WERI-Rb-1 (cell line): Measurements from ENCODE around the gene DNAH2.

Experiments
- DNase-seq: peaks from one replicate; pipeline ENCODE4 v3.0.0-alpha.2; 2020
- H3K27ac ChIP-seq: fragments of 250-450 bp; sonication (Bioruptor Pico); 2 replicates; pipeline ENCODE4 v1.5.1; 2020; ENCODE audit warnings: mild to moderate bottlenecking, moderate library complexity
- H3K27me3 ChIP-seq: fragments of 250-450 bp; sonication (Bioruptor Pico); 2 replicates; pipeline ENCODE4 v1.5.1; 2021; ENCODE audit warnings: mild to moderate bottlenecking, low read depth, moderate library complexity; ENCODE audit not compliant: insufficient read depth, severe bottlenecking
- H3K36me3 ChIP-seq: fragments of 250-450 bp; sonication (Bioruptor Pico); 2 replicates; pipeline ENCODE4 v1.5.1; 2020; ENCODE audit warnings: mild to moderate bottlenecking, moderate library complexity
- H3K4me3 ChIP-seq: 2 replicates; pipeline ENCODE4 v1.5.1; 2011; ENCODE audit warnings: low read depth, mild to moderate bottlenecking, control low read depth, low read length
- H3K9me3 ChIP-seq: fragments of 250-450 bp; sonication (Bioruptor Pico); 2 replicates; pipeline ENCODE4 v1.5.1; 2021; ENCODE audit warnings: mild to moderate bottlenecking, moderate library complexity; ENCODE audit not compliant: severe bottlenecking
- TF ChIP-seq, protein P1 (sequence below): IDR thresholded peaks from 2 replicates; pipeline ENCODE4 v1.5.1; 2011; ENCODE audit warnings: low read depth, mild to moderate bottlenecking, control low read depth, inconsistent platforms, low read length

The DNAH2 gene

DNA sequence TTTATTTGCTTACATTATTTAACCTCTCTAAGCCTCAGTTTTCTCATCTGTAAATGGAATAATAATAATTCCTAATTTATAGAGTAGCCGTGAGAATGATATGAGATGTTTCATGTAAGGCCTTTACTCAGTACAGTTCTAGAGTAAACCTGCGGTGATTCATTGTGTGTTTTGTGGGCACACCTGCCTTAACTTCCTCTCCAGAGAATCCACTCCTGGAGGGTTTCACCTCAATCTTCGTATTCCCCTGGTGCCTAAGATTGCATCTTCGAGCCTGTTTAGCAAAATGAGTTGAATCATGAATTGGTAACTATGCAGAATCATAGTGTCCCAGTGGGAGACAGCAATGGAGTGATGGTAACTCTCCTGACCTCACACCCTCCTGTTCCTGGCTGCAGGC, 52.3 kb downstream of the DNAH2 start:
- H3K27me3 ChIP-seq = no peaks in the 10 kb centered on the region
- H3K9me3 ChIP-seq = no peaks in the 10 kb centered on the region
- no peaks in the 10 kb centered on the region for H3K36me3 ChIP-seq
- no peak overlapping the region for H3K27ac ChIP-seq
- TF ChIP-seq, protein P1, sequence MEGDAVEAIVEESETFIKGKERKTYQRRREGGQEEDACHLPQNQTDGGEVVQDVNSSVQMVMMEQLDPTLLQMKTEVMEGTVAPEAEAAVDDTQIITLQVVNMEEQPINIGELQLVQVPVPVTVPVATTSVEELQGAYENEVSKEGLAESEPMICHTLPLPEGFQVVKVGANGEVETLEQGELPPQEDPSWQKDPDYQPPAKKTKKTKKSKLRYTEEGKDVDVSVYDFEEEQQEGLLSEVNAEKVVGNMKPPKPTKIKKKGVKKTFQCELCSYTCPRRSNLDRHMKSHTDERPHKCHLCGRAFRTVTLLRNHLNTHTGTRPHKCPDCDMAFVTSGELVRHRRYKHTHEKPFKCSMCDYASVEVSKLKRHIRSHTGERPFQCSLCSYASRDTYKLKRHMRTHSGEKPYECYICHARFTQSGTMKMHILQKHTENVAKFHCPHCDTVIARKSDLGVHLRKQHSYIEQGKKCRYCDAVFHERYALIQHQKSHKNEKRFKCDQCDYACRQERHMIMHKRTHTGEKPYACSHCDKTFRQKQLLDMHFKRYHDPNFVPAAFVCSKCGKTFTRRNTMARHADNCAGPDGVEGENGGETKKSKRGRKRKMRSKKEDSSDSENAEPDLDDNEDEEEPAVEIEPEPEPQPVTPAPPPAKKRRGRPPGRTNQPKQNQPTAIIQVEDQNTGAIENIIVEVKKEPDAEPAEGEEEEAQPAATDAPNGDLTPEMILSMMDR = no peak
- DNase-seq = no peak
- no peak overlapping the region for H3K4me3 ChIP-seq

DNA sequence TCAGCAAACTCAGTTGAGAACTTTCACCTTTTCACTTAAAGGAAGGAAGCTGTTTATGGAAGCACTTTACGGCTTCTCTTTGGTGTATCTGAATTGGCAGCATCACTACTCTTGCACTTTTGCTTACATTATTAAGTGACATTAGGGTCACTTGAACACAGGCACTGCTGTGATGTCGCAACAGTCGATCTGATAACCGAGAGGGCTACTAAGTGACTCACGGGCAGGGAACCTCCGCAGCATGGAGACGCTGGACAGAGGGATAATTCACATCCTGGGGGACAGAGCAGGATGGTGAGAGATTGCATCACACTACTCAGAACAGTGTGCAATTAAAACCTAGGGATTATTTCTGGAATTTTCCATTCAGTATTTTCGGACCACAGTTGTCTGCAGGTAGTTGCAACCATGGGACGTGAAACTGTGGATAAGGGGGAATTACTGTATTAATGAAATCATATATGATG, 56.5 kb downstream of the DNAH2 start:
- no peak overlapping the region for H3K4me3 ChIP-seq
- H3K9me3 ChIP-seq = no peaks in the 10 kb centered on the region
- no peaks in the 10 kb centered on the region for H3K27me3 ChIP-seq
- DNase-seq = no peak
- H3K36me3 ChIP-seq = no peaks in the 10 kb centered on the region
- no peak overlapping the region for H3K27ac ChIP-seq
- TF ChIP-seq, protein P1 = no peak

DNA sequence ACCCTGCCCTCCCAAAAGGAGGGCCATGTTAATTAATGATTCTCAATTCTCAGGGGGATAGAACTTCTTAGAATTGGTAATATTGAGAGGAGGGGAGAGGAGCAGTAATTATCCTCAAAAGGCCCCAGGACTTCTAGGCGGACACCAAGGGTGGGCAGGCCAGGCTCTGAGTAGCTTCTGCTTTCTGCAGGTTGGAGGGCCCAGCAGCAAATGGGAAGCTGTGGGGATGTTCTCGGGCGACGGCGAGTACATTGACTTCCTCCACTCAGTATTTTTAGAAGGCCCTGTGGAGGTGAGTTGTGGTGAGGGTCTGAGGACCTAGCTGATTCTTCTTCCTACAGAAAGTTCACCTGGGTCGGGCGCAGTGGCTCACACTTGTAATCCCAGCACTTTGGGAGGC, 57.5 kb downstream of the DNAH2 start:
- Histone ChIP-seq H3K9me3 (no peaks in the 10 kb centered on the region), H3K36me3 (no peaks in the 10 kb centered on the region), H3K27me3 (no peaks in the 10 kb centered on the region), H3K4me3 (no peak overlapping the region), H3K27ac (no peak overlapping the region)
- TF ChIP-seq, protein P1 = no peak
- DNase-seq = no peak

DNA sequence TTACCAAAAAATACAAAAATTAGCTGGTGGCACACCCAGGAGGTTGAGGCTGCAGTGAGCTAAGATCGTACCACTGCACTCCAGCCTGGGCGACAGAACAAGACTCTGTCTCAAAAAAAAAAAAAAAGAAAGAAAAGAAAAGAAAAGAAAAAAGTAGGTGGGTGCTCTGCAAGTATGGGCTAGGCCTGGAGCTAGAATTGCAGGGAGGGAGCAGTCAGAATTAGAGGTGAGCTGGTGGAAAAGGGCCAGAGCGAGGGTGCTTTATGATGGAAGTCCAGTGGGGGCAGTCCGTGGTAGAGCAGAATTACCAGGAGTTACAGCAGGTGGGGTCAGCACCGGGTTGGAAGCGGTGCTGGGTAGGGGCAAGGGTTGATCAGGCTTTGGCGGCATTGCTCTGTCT, 59.5 kb downstream of the DNAH2 start:
- Histone ChIP-seq H3K9me3 (no peaks in the 10 kb centered on the region), H3K27ac (no peak overlapping the region), H3K4me3 (no peak overlapping the region), H3K27me3 (no peaks in the 10 kb centered on the region), H3K36me3 (no peaks in the 10 kb centered on the region)
- TF ChIP-seq, protein P1 = no peak
- no peak for DNase-seq

DNA sequence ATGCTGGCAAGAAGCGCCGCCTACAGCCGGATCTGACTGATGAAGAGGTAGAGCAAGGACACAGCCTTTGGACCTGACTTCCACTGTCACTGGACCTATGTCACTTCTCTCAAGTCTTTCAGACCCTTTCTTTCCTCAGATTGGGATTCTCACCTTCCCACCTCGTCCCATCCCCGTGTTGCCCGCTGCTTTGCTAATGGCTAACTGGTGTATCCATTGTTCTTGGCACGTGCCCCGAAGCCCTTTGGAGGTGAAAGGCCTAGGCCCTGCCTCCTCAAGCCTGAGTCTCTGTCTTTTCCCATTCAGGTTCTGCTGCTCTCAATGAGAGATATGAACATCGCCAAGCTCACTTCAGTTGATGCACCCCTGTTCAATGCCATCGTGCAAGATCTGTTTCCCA, 63.2 kb downstream of the DNAH2 start:
- Histone ChIP-seq H3K9me3 (no peaks in the 10 kb centered on the region), H3K27ac (no peak overlapping the region), H3K4me3 (no peak overlapping the region), H3K27me3 (no peaks in the 10 kb centered on the region), H3K36me3 (no peaks in the 10 kb centered on the region)
- TF ChIP-seq, protein P1 = no peak
- no peak for DNase-seq

DNA sequence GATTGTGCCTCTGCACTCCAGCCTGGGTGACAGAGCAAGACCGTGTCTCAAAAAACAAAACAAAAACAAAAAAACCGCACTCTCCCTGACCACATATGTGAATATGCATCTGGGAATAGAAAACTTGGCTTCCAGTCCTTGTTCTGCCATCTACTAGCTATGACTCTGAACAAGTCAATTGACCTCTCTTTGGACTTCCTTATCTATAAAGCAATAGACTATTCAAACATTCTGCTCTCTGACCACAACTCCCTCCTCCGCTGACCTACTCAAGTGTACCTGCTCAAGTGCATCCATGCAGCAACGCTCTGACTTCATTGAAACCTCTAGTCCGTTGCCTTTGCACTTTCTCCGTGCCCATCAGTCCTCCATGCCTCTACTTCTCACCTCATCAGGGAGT, 63.9 kb downstream of the DNAH2 start:
- Histone ChIP-seq H3K27me3 (no peaks in the 10 kb centered on the region), H3K36me3 (no peaks in the 10 kb centered on the region), H3K9me3 (no peaks in the 10 kb centered on the region), H3K27ac (no peak overlapping the region), H3K4me3 (no peak overlapping the region)
- DNase-seq = no peak
- TF ChIP-seq, protein P1 = no peak
